Colonic mucosa (tissue), 4 donors: Measurements from ENCODE around the gene WDFY4. TPM values are rescaled to one million over a fixed set of nuclear protein-coding genes. Genes with fewer than 3 reads are reported as not detected.

ENCODE experiments used
- DNase-seq: peaks from one replicate; pipeline ENCODE4 v3.0.0-alpha.2; 2020
- H3K27ac ChIP-seq: fragments of 200-600 bp; one replicate; pipeline ENCODE4 v1.8.0; 2021
- H3K27me3 ChIP-seq: fragments of 200-600 bp; one replicate; pipeline ENCODE4 v1.8.0; 2021
- H3K36me3 ChIP-seq: fragments of 200-600 bp; one replicate; pipeline ENCODE4 v1.8.0; 2021
- H3K4me1 ChIP-seq: fragments of 200-600 bp; one replicate; pipeline ENCODE4 v1.8.0; 2021; ENCODE audit warnings: mild to moderate bottlenecking
- H3K4me3 ChIP-seq: fragments of 200-600 bp; one replicate; pipeline ENCODE4 v1.8.0; 2021
- H3K9ac ChIP-seq, 2 donors: one replicate each; pipeline ENCODE4 v1.7.0; 2013; ENCODE audit warnings: control low read depth in 2 of 2, low read depth in 2 of 2, low read length in 2 of 2
- H3K9me3 ChIP-seq: fragments of 200-600 bp; one replicate; pipeline ENCODE4 v1.8.0; 2021
- intact Hi-C: fragments of 100-400 bp; cut with DNase I; formaldehyde crosslinking; loops from one replicate; pipeline ENCODE4 v1.14.1; 2022
- total RNA-seq, 2 donors: library from RNA; stranded (reverse); fragmentation: NEBNext Ultra II Directional in 1 of 2; extraction: Animal tissue kit (Norgen Biotek cat#: 25700) in 1 of 2; gene quantifications; one replicate each; pipeline ENCODE4 v1.2.1, GENCODE V29; 2021
- TF ChIP-seq, protein P1 (sequence below): fragments of 200-600 bp; IDR thresholded peaks from one replicate; pipeline ENCODE4 v1.8.0; 2022; ENCODE audit warnings: antibody characterized with exemption, mild to moderate bottlenecking
- donor health status: healthy.
- donor health status: DM: no; HTN: no; CAD: no.
- donor health status: DM: no; HTN: no; CAD: no.

The WDFY4 gene
- total RNA-seq, 2 donors from 2014 or later: 1.5 to 1.6 TPM

DNA sequence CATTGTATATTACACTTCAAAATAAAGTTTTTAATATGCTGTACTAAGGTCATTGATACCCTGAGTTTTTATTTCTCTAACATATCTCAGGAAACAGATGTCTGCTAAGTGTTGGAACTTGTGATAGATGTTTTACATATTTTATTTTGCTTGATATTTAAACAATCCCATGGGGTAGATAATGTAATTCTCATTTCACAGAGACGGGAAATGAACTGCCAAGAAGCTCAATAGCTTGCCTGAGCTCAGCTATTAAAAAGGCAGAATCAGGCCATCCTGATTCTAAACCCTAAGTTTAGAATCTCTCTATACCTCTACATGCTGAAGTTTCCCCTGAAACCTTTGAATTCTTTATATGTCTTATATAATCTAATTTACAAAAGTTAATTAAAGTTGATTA is 128.6 kb downstream of the WDFY4 start:
- TF ChIP-seq, protein P1, sequence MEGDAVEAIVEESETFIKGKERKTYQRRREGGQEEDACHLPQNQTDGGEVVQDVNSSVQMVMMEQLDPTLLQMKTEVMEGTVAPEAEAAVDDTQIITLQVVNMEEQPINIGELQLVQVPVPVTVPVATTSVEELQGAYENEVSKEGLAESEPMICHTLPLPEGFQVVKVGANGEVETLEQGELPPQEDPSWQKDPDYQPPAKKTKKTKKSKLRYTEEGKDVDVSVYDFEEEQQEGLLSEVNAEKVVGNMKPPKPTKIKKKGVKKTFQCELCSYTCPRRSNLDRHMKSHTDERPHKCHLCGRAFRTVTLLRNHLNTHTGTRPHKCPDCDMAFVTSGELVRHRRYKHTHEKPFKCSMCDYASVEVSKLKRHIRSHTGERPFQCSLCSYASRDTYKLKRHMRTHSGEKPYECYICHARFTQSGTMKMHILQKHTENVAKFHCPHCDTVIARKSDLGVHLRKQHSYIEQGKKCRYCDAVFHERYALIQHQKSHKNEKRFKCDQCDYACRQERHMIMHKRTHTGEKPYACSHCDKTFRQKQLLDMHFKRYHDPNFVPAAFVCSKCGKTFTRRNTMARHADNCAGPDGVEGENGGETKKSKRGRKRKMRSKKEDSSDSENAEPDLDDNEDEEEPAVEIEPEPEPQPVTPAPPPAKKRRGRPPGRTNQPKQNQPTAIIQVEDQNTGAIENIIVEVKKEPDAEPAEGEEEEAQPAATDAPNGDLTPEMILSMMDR: no peak
- DNase-seq: no peak
- H3K27ac ChIP-seq: no peak overlapping the region
- H3K27me3 ChIP-seq: no peaks in the 10 kb centered on the region
- no peaks in the 10 kb centered on the region for H3K9me3 ChIP-seq
- no peak overlapping the region for H3K4me3 ChIP-seq
- intact Hi-C loops: no loop called here
- H3K4me1 ChIP-seq: no peaks in the 10 kb centered on the region
- no peak overlapping the region for H3K9ac ChIP-seq
- no peaks in the 10 kb centered on the region for H3K36me3 ChIP-seq

DNA sequence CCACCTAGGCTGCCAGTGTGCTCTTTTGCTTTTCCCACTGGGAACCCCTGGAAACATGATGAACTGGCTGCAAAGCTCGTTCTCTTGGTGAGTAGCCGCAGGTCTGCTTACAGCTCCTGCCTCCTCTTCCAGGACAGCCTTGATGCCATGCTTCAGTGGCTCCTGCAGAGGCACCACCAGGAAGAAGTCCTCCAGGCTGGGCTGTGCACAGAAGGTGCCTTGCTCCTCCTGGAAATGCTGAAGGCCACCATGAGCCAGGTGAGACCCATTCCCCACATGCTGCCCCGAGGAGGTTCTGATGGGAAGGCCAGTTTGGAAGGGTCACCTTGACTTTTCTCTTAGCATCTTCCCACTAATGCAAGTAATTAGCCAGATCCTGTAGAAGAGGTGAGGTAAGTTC is 129.2 kb downstream of the WDFY4 start:
- no peaks in the 10 kb centered on the region for H3K27me3 ChIP-seq
- no peaks in the 10 kb centered on the region for H3K36me3 ChIP-seq
- intact Hi-C loops: no loop called here
- no peaks in the 10 kb centered on the region for H3K4me1 ChIP-seq
- TF ChIP-seq, protein P1: no peak
- no peak for DNase-seq
- no peak overlapping the region for H3K4me3 ChIP-seq
- no peak overlapping the region for H3K9ac ChIP-seq
- H3K9me3 ChIP-seq: no peaks in the 10 kb centered on the region
- H3K27ac ChIP-seq: no peak overlapping the region

DNA sequence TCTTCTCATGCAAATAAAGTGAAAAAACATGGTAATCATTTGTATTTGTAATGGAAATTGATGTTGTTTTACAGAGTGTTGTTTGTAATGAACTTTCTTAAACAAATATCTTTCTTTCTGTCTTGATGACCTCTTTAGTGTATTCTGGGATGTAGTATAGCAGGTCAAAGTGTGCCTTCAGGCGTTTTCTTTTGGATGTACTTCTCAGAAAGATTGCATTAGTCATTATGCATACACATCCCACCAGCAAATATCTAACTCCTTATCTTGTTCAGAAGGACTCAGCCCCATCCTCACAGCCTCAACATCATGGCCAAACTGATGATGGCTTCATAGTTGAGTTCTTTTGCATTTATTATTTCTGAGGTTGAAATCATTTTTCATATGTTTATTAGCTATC is 130.3 kb downstream of the WDFY4 start:
- Histone ChIP-seq H3K9me3 (no peaks in the 10 kb centered on the region), H3K27ac (no peak overlapping the region), H3K27me3 (no peaks in the 10 kb centered on the region), H3K4me1 (no peaks in the 10 kb centered on the region), H3K4me3 (no peak overlapping the region), H3K9ac (no peak overlapping the region), H3K36me3 (no peaks in the 10 kb centered on the region)
- TF ChIP-seq, protein P1: no peak
- DNase-seq: no peak
- intact Hi-C loops: no loop called here

DNA sequence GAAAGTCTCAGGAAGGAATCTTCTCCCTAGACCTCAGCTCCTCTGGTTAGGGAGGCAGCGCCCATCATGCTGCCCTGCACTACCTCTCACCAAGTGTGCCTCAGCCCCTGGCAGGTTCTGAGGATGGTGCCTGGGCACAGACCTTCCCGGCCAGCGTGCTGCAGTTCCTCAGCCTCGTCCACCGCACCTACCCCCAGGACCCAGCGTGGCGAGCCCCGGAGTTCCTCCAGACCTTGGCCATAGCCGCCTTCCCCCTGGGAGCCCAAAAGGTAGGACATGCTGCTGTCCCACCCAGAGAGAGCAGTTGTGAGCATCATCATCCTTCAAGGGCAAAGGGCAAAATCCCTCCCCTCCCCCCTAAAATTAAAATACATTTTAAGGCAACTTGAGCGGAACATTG is 132.5 kb downstream of the WDFY4 start:
- Histone ChIP-seq H3K36me3 (no peaks in the 10 kb centered on the region), H3K4me1 (no peaks in the 10 kb centered on the region), H3K27me3 (no peaks in the 10 kb centered on the region), H3K9me3 (no peaks in the 10 kb centered on the region), H3K4me3 (no peak overlapping the region), H3K27ac (no peak overlapping the region), H3K9ac (no peak overlapping the region)
- intact Hi-C loops: no loop called here
- TF ChIP-seq, protein P1: no peak
- no peak for DNase-seq

DNA sequence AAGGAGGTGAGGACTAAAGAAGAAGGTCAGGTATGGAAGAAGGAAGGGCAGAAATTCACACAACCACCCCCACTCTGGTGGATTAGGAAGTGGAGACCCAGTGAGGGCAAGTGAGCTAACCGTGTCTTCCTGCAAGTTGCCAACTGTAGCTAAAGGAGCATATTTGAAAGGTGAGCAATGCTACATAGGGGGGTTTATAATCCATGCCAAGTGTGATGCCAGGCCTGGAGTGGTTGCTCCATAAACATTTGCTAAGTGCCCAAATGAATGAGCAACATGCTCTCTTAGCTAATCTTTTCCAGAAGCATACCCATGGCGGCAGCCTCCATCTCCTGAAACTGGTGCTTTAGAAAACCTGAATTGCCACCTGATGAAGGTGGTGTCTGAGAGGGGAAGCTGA is 133.4 kb downstream of the WDFY4 start:
- intact Hi-C loops: no loop called here
- no peaks in the 10 kb centered on the region for H3K9me3 ChIP-seq
- H3K4me1 ChIP-seq: no peaks in the 10 kb centered on the region
- no peak overlapping the region for H3K4me3 ChIP-seq
- no peaks in the 10 kb centered on the region for H3K27me3 ChIP-seq
- no peak overlapping the region for H3K27ac ChIP-seq
- no peak overlapping the region for H3K9ac ChIP-seq
- DNase-seq: no peak
- TF ChIP-seq, protein P1: no peak
- no peaks in the 10 kb centered on the region for H3K36me3 ChIP-seq
